ENCODE measurements around the gene NOG.

The NOG gene

GRCh38 chr17:56593646-56594319 is at the start of gene NOG:
Gene NOG, plus strand, starts transcription at chr17:56593699. Its CDS starts 525 bp downstream, at chr17:56594224.
- no peak for DNase-seq

- DNase-seq = no peak
These were observed 48.4 kb upstream of the NOG start for GRCh38 chr17:56545106-56545505.

- DNase-seq = no peak
These were observed 47.6 kb upstream of the NOG start for GRCh38 chr17:56545930-56546329.

GRCh38 chr17:56548661-56549060 is 44.8 kb upstream of the NOG start:
- no peak for DNase-seq

- no peak for DNase-seq
These were observed 44.0 kb upstream of the NOG start for GRCh38 chr17:56549501-56549900.

- no peak for DNase-seq
These were observed 35.8 kb upstream of the NOG start for GRCh38 chr17:56557682-56558081.

GRCh38 chr17:56558088-56558487 is 35.4 kb upstream of the NOG start:
- DNase-seq = no peak

- no peak for DNase-seq
These were observed 23.3 kb upstream of the NOG start for GRCh38 chr17:56570199-56570598.

GRCh38 chr17:56571456-56571855 is 22.0 kb upstream of the NOG start:
- no peak for DNase-seq

- no peak for DNase-seq
These were observed 16.2 kb upstream of the NOG start for GRCh38 chr17:56577190-56577842.

- no peak for DNase-seq
These were observed 15.7 kb upstream of the NOG start for GRCh38 chr17:56577843-56578204.

- no peak for DNase-seq
These were observed 11.6 kb upstream of the NOG start for GRCh38 chr17:56581635-56582627.

- no peak for DNase-seq
These were observed 9.7 kb upstream of the NOG start for GRCh38 chr17:56583772-56584171.

GRCh38 chr17:56587298-56587697 is 6.2 kb upstream of the NOG start:
- no peak for DNase-seq

- DNase-seq = no peak
These were observed 913 bp upstream of the NOG start for GRCh38 chr17:56592487-56593085.

GRCh38 chr17:56593086-56593645 is 333 bp upstream of the NOG start:
- no peak for DNase-seq

- DNase-seq = no peak
These were observed 1.0 kb downstream of the NOG start for GRCh38 chr17:56594320-56595107.

GRCh38 chr17:56595108-56595418 is 1.6 kb downstream of the NOG start:
- no peak for DNase-seq

GRCh38 chr17:56595831-56596690 is 2.6 kb downstream of the NOG start:
- no peak for DNase-seq

- no peak for DNase-seq
These were observed 3.4 kb downstream of the NOG start for GRCh38 chr17:56596691-56597494.

Measured in NCI-H1436 treated with DMSO at 0.1 percent for 48 hours (cell line).